Mesenchymal stem cell (in vitro differentiated cells and primary cell): ENCODE results near the gene STAM.
A peak's percentile ranks its signal among the peaks of the same experiment; 100 is the strongest.

Experiments used
- DNase-seq: peaks from one replicate; pipeline ENCODE4 v3.0.0-alpha.2; 2013
- H2AFZ ChIP-seq: one replicate; pipeline ENCODE4 v1.6.1; 2013; ENCODE audit warnings: low read depth, mild to moderate bottlenecking, control low read depth, inconsistent platforms, low read length, moderate library complexity
- H2AK5ac ChIP-seq: 2 replicates; pipeline ENCODE4 v1.6.1; 2013; ENCODE audit warnings: low read length, moderate library complexity, mild to moderate bottlenecking, inconsistent platforms; ENCODE audit not compliant: severe bottlenecking
- H2BK120ac ChIP-seq: one replicate; pipeline ENCODE4 v1.6.1; 2013; ENCODE audit warnings: low read depth, mild to moderate bottlenecking, inconsistent platforms, low read length, moderate library complexity
- H2BK12ac ChIP-seq, 2 experiments: one replicate each; pipeline ENCODE4 v1.6.1; 2013; ENCODE audit warnings: inconsistent platforms in 2 of 2, low read length in 2 of 2, mild to moderate bottlenecking in 2 of 2, moderate library complexity in 2 of 2, control low read depth in 1 of 2
- H2BK15ac ChIP-seq: one replicate; pipeline ENCODE4 v1.6.1; 2013; ENCODE audit warnings: mild to moderate bottlenecking, low read depth, inconsistent platforms; ENCODE audit not compliant: poor library complexity, severe bottlenecking
- H2BK5ac ChIP-seq: 2 replicates; pipeline ENCODE4 v1.6.1; 2013; ENCODE audit warnings: low read depth, mild to moderate bottlenecking, low read length, control low read depth, inconsistent platforms; ENCODE audit not compliant: poor library complexity, severe bottlenecking
- H3K14ac ChIP-seq, 2 experiments: one replicate each; pipeline ENCODE4 v1.6.1; 2013; ENCODE audit warnings: inconsistent platforms in 2 of 2, low read length in 2 of 2, control low read depth in 1 of 2, mild to moderate bottlenecking in 1 of 2, moderate library complexity in 1 of 2
- H3K18ac ChIP-seq, 2 experiments: one replicate each; pipeline ENCODE4 v1.6.1; 2013; ENCODE audit warnings: inconsistent platforms in 2 of 2, low read length in 2 of 2, control low read depth in 1 of 2, low read depth in 1 of 2, mild to moderate bottlenecking in 1 of 2
- H3K23ac ChIP-seq, 2 experiments: one replicate each; pipeline ENCODE4 v1.6.1; 2013; ENCODE audit warnings: inconsistent platforms in 2 of 2, low read length in 2 of 2, mild to moderate bottlenecking in 2 of 2, moderate library complexity in 2 of 2, control low read depth in 1 of 2
- H3K27ac ChIP-seq: 2 replicates; pipeline ENCODE4 v1.5.1; 2013; ENCODE audit warnings: mild to moderate bottlenecking, moderate library complexity, low read length, control low read depth, inconsistent platforms; ENCODE audit not compliant: poor library complexity, severe bottlenecking
- H3K27me3 ChIP-seq, 2 experiments: 2 replicates each; pipeline versions ENCODE4 v1.6.1 to v1.7.0; 2013; ENCODE audit warnings: low read length in 2 of 2, mild to moderate bottlenecking in 2 of 2, moderate library complexity in 2 of 2, control low read depth in 1 of 2, inconsistent platforms in 1 of 2; ENCODE audit not compliant: control insufficient read depth in 1 of 2, insufficient read depth in 1 of 2
- H3K36me3 ChIP-seq, 2 experiments: 2 replicates each; pipeline versions ENCODE4 v1.6.1 to v1.7.0; 2013; ENCODE audit warnings: low read length in 2 of 2, control low read depth in 1 of 2, inconsistent platforms in 1 of 2, low read depth in 1 of 2, mild to moderate bottlenecking in 1 of 2; ENCODE audit not compliant: insufficient read depth in 2 of 2, control insufficient read depth in 1 of 2
- H3K4ac ChIP-seq, 2 experiments: one replicate each; pipeline ENCODE4 v1.6.1; 2013; ENCODE audit warnings: inconsistent platforms in 2 of 2, low read length in 2 of 2, mild to moderate bottlenecking in 2 of 2, moderate library complexity in 2 of 2, control low read depth in 1 of 2, low read depth in 1 of 2
- H3K4me1 ChIP-seq: 2 replicates; pipeline ENCODE4 v1.6.1; 2013; ENCODE audit warnings: low read depth, low read length, control low read depth; ENCODE audit not compliant: control insufficient read depth, insufficient read depth
- H3K4me2 ChIP-seq: 2 replicates; pipeline ENCODE4 v1.6.1; 2013; ENCODE audit warnings: low read length, mild to moderate bottlenecking, inconsistent platforms; ENCODE audit not compliant: poor library complexity, severe bottlenecking
- H3K4me3 ChIP-seq, 2 experiments: 2 replicates each; pipeline versions ENCODE4 v1.5.1 to v1.7.0; 2013; ENCODE audit warnings: low read length in 2 of 2, mild to moderate bottlenecking in 2 of 2, control low read depth in 1 of 2, low read depth in 1 of 2; ENCODE audit not compliant: insufficient read depth in 1 of 2
- H3K79me1 ChIP-seq: replicated peaks from 2 replicates; pipeline ENCODE4 v1.6.1; 2013; ENCODE audit warnings: mild to moderate bottlenecking, control low read depth, low read length, inconsistent platforms; ENCODE audit not compliant: poor library complexity, severe bottlenecking
- H3K9ac ChIP-seq: 2 replicates; pipeline ENCODE4 v1.7.0; 2013; ENCODE audit warnings: mild to moderate bottlenecking, low read length, moderate library complexity
- H3K9me3 ChIP-seq: 2 replicates; pipeline ENCODE4 v1.7.0; 2013; ENCODE audit warnings: mild to moderate bottlenecking, low read length; ENCODE audit not compliant: control insufficient read depth
- H4K8ac ChIP-seq: one replicate; pipeline ENCODE4 v1.6.1; 2013; ENCODE audit warnings: inconsistent platforms, mild to moderate bottlenecking, low read length, moderate library complexity
- H4K91ac ChIP-seq: one replicate; pipeline ENCODE4 v1.6.1; 2013; ENCODE audit warnings: mild to moderate bottlenecking, low read length, inconsistent platforms
- WGBS: methylation state at CpG from one replicate; pipeline ENCODE4 v1.1.7; 2013; ENCODE audit warnings: mixed read lengths; 5-methylcytosine and 5-hydroxymethylcytosine counted together

The STAM gene

GRCh38 chr10:17751781-17752445 is 108.0 kb downstream of the STAM start, which contains the start of gene TMEM236:
Gene TMEM236, plus strand, starts transcription at chr10:17752201. Its CDS starts 95 bp downstream, at chr10:17752296.
- H3K9me3 ChIP-seq = no peaks in the 10 kb centered on the region

DNA sequence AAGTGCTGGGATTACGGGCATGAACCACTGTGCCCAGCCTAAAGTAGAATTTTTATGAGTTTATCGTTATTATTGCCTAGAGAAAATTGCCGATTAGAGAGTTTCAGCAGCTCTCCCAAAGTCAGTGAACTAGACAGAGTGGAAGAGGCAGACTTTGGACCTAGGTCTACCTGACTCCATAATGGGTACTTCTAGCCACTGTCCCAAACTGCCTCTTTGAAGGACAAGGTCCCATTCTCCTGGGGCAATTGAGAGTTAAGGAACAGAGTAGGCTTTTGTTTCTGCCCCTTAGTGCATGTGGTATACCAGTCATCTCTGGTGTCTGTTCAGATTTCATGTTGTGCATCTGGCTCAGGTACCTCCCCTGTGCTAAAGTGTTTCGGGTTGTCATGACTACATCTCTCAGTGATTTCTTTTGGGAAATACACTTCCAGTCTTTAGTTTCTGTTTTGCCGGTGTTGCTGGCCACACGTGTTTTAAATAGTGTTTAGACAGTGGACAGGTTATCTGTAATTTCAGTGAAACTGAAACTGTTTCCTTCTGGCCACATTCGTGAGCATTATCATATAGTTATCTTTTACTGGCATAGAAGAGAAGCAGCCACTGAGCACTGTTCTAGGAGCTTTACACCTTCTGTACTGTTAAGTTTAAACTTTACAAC is 112.7 kb downstream of the STAM start:
- H3K4me3 ChIP-seq = peak overlapping the region in 1 of 2 experiments; percentile 41
- no peaks in the 10 kb centered on the region for H3K4me1 ChIP-seq
- H3K27ac ChIP-seq = no peak overlapping the region
- H2AK5ac ChIP-seq = no peak overlapping the region
- no peaks in the 10 kb centered on the region for H3K9me3 ChIP-seq
- H3K79me1 ChIP-seq = no peaks in the 10 kb centered on the region
- no peak overlapping the region for H2BK5ac ChIP-seq
- no peak overlapping the region for H3K4ac ChIP-seq
- no peak overlapping the region for H3K18ac ChIP-seq
- no peak overlapping the region for H2BK12ac ChIP-seq
- peak overlapping the region; percentile 10 for H2AFZ ChIP-seq
- H3K9ac ChIP-seq = peak overlapping the region; percentile 35
- H3K14ac ChIP-seq = no peak overlapping the region
- H3K36me3 ChIP-seq = no peaks in the 10 kb centered on the region
- no peak overlapping the region for H2BK120ac ChIP-seq
- peak; percentile 14 for DNase-seq
- H4K8ac ChIP-seq = no peak overlapping the region
- no peak overlapping the region for H3K4me2 ChIP-seq
- no peak overlapping the region for H4K91ac ChIP-seq
- no peaks in the 10 kb centered on the region for H3K27me3 ChIP-seq
- no peak overlapping the region for H2BK15ac ChIP-seq
- H3K23ac ChIP-seq = no peak overlapping the region
- WGBS = 91% methylated on average over 7 of the region's 7 CpGs

More at GRCh38 chr10:17751781-17752445, 108.0 kb downstream of the STAM start, which contains the start of gene TMEM236:
- H2BK120ac ChIP-seq = no peak within 1 kb of the TSS
- peak within 1 kb of the TSS; percentile 24 for H3K4me2 ChIP-seq
- no peak within 1 kb of the TSS for H3K18ac ChIP-seq
- H3K9ac ChIP-seq = no peak within 1 kb of the TSS
- no peak within 1 kb of the TSS for H2BK12ac ChIP-seq
- 81% methylated on average over 9 of the region's 9 CpGs for WGBS
- H2AK5ac ChIP-seq = no peak within 1 kb of the TSS
- no peak within 1 kb of the TSS for H2BK15ac ChIP-seq
- H3K4me1 ChIP-seq = no peaks in the 10 kb centered on the region
- no peaks in the 10 kb centered on the region for H3K27me3 ChIP-seq
- no peak within 1 kb of the TSS for H3K4ac ChIP-seq
- H3K4me3 ChIP-seq = no peak within 1 kb of the TSS
- no peak within 1 kb of the TSS for H4K91ac ChIP-seq
- no peaks in the 10 kb centered on the region for H3K79me1 ChIP-seq
- no peak within 1 kb of the TSS for H3K23ac ChIP-seq
- no peak within 1 kb of the TSS for H3K27ac ChIP-seq
- H3K36me3 ChIP-seq = no peaks in the 10 kb centered on the region
- DNase-seq = no peak
- H3K14ac ChIP-seq = no peak within 1 kb of the TSS
- no peak within 1 kb of the TSS for H2AFZ ChIP-seq
- H4K8ac ChIP-seq = no peak within 1 kb of the TSS
- H2BK5ac ChIP-seq = no peak within 1 kb of the TSS

DNA sequence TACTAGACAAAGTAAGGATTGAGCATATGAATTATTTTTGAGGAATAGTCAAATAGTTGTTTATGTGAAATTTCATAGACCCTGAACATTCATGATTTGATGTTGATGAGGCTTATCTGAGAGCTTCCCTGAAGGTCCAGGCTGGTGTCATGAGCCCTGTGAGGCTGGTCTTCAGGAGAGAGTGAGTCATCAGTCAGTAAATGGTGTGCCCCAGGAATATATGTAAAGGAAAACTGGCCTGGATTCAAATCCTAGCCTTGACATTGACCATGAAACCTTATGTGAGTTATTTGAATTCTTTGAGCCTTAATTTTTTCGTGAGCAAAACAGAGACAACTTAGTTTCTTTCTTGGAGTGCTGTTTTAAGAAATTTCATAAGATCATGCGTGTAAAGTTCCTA is 114.2 kb downstream of the STAM start:
- no peak overlapping the region for H2AFZ ChIP-seq
- H2BK12ac ChIP-seq = no peak overlapping the region
- H3K14ac ChIP-seq = no peak overlapping the region
- WGBS = 83% methylated on average over 1 of the region's 2 CpGs
- peak; percentile 40 for DNase-seq
- H3K23ac ChIP-seq = no peak overlapping the region
- no peak overlapping the region for H3K27ac ChIP-seq
- no peaks in the 10 kb centered on the region for H3K36me3 ChIP-seq
- H3K4me3 ChIP-seq = no peak overlapping the region
- no peak overlapping the region for H2AK5ac ChIP-seq
- no peaks in the 10 kb centered on the region for H3K79me1 ChIP-seq
- H2BK15ac ChIP-seq = no peak overlapping the region
- no peak overlapping the region for H4K91ac ChIP-seq
- no peaks in the 10 kb centered on the region for H3K4me1 ChIP-seq
- no peaks in the 10 kb centered on the region for H3K9me3 ChIP-seq
- H2BK5ac ChIP-seq = no peak overlapping the region
- H3K18ac ChIP-seq = no peak overlapping the region
- no peak overlapping the region for H3K4me2 ChIP-seq
- H2BK120ac ChIP-seq = no peak overlapping the region
- H3K27me3 ChIP-seq = no peaks in the 10 kb centered on the region
- no peak overlapping the region for H3K4ac ChIP-seq
- no peak overlapping the region for H4K8ac ChIP-seq
- no peak overlapping the region for H3K9ac ChIP-seq

GRCh38 chr10:17758896-17759295 is 114.9 kb downstream of the STAM start:
- Histone ChIP-seq H3K27me3 (no peaks in the 10 kb centered on the region), H2BK5ac (no peak overlapping the region), H3K27ac (no peak overlapping the region), H2AFZ (no peak overlapping the region), H3K79me1 (no peaks in the 10 kb centered on the region), H4K91ac (no peak overlapping the region), H3K14ac (no peak overlapping the region), H2AK5ac (no peak overlapping the region), H3K4me2 (no peak overlapping the region), H3K4ac (no peak overlapping the region), H2BK15ac (no peak overlapping the region), H4K8ac (no peak overlapping the region), H3K36me3 (no peaks in the 10 kb centered on the region), H3K4me1 (no peaks in the 10 kb centered on the region), H3K4me3 (no peak overlapping the region), H3K9ac (no peak overlapping the region), H3K18ac (no peak overlapping the region), H3K23ac (no peak overlapping the region), H2BK120ac (no peak overlapping the region), H2BK12ac (no peak overlapping the region), H3K9me3 (no peaks in the 10 kb centered on the region)
- peak; percentile 6 for DNase-seq
